ENCODE measurements around the gene SFSWAP.

The SFSWAP gene

GRCh38 chr12:131773582-131774221 is 62.8 kb downstream of the SFSWAP start:
- Histone ChIP-seq H3K4me3 (replicated peaks; ENCODE audit: insufficient read depth, low read length) (no peak overlapping the region), H3K27me3 (ENCODE audit: insufficient read depth, poor library complexity, severe bottlenecking) (no peaks in the 10 kb centered on the region), H3K27ac (replicated peaks) (no peak overlapping the region)
- no peak for DNase-seq (ENCODE audit: low read depth in 1 of 2, low spot score in 1 of 2)
- no peak for TF ChIP-seq CTCF (IDR thresholded peaks at IDR 0.05; ENCODE audit: insufficient read depth, low read length)

- DNase-seq (ENCODE audit: low read depth in 1 of 2, low spot score in 1 of 2), result no peak
- no peak overlapping the region for H3K27ac ChIP-seq (replicated peaks)
- TF ChIP-seq GABPA (IDR thresholded peaks at IDR 0.05; ENCODE audit: low read depth), result no peak
- TF ChIP-seq CTCF (IDR thresholded peaks at IDR 0.05; ENCODE audit: insufficient read depth, low read length), result no peak
- no peak for TF ChIP-seq POLR2AphosphoS5 (IDR thresholded peaks at IDR 0.05; ENCODE audit: low read depth)
- no peak for TF ChIP-seq SPI1 (IDR thresholded peaks at IDR 0.05; ENCODE audit: borderline replicate concordance, low read depth)
- TF ChIP-seq REST (IDR thresholded peaks at IDR 0.05; ENCODE audit: insufficient replicate concordance, low read depth), result no peak
- no peak overlapping the region for H3K4me3 ChIP-seq (replicated peaks; ENCODE audit: insufficient read depth, low read length)
- H3K27me3 ChIP-seq (ENCODE audit: insufficient read depth, poor library complexity, severe bottlenecking), result no peaks in the 10 kb centered on the region
These were observed 63.9 kb downstream of the SFSWAP start for GRCh38 chr12:131774576-131775391.

- H3K27ac ChIP-seq (replicated peaks), result no peak overlapping the region
- H3K4me3 ChIP-seq (replicated peaks; ENCODE audit: insufficient read depth, low read length), result no peak overlapping the region
- no peak for DNase-seq (ENCODE audit: low read depth in 1 of 2, low spot score in 1 of 2)
- H3K27me3 ChIP-seq (ENCODE audit: insufficient read depth, poor library complexity, severe bottlenecking), result no peaks in the 10 kb centered on the region
- TF ChIP-seq POLR2AphosphoS5 (IDR thresholded peaks at IDR 0.05; ENCODE audit: low read depth) (no peak), CTCF (IDR thresholded peaks at IDR 0.05; ENCODE audit: insufficient read depth, low read length) (no peak), GABPA (IDR thresholded peaks at IDR 0.05; ENCODE audit: low read depth) (no peak), REST (IDR thresholded peaks at IDR 0.05; ENCODE audit: insufficient replicate concordance, low read depth) (no peak), SPI1 (IDR thresholded peaks at IDR 0.05; ENCODE audit: borderline replicate concordance, low read depth) (no peak)
These were observed 64.7 kb downstream of the SFSWAP start for GRCh38 chr12:131775392-131776236.

Measured in HL-60 (cell line).